GM18868 (cell line): Measurements from ENCODE around the gene ABLIM2.

Experiments used
- ATAC-seq: cut with Tn5 transposase; IDR thresholded peaks from one replicate; pipeline ENCODE4 v1.9.1; 2021; ENCODE audit warnings: mild to moderate bottlenecking, moderate library complexity; ENCODE audit not compliant: unreplicated experiment

ABLIM2 gene

GRCh38 chr4:8158710-8159536, at the start of gene ABLIM2:
TSS of gene ABLIM2 (minus strand) at chr4:8158813. CDS start at chr4:8158689, 124 bp downstream.
- ATAC-seq = peak; percentile 97

- no peak for ATAC-seq
Measured at GRCh38 chr4:8207314-8207713, 48.7 kb upstream of the ABLIM2 start.

GRCh38 chr4:8205749-8206611, 47.4 kb upstream of the ABLIM2 start:
- peak; percentile 30 for ATAC-seq

DNA sequence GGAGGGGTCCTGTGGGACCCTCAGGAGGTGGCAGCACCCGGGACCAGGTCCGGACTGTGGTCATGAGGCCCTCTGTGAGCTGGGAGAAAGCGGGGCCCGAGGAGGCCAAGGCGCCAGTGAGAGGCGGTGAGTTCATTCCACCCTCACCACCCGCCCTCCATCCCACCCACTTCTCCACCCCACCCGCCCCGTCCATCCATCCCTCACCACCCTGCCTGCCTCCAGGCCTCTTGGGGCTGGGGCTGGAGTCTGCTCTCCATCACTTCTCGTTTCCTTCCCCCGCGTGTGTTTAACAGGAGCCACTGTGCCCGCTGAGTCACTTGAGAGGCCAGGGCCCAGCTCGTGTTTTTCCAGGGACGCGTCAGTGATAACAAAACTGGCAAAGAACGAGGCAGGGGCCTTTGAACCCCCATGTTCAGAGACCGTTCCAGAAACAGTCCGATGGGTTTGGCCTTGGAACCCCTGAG, 46.7 kb upstream of the ABLIM2 start:
- no peak for ATAC-seq

DNA sequence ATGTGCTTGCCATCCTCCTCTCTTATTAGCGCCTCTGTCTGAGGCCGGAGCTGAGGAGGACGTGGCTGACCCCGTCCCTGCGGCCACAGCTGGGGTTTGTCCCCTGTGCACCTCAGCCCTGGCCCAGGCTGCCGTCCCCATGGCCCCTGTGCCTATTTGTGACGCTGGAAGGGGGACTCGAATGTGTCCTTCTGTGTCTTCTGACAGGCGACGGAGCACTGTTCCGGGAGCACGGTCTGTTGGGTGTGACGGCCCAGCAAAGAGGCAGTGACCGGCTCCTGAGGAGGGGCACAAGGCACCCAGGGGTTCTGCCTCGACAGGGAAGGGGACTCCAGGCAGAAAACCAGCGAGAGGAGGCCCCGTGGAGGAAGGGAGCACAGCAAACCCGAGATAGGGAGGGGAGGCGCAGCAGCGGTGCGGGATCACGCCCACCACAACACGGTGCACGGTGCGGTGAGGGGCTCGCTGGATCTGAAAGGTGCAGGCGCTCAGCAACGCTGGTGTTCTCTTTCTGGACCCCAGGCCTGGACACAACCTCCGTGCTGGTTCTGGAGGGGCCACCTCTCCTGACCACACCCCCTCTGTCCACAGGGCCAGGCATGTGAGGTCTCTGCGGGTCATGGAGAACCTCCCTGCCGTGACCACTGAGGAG, 46.1 kb upstream of the ABLIM2 start:
- no peak for ATAC-seq

DNA sequence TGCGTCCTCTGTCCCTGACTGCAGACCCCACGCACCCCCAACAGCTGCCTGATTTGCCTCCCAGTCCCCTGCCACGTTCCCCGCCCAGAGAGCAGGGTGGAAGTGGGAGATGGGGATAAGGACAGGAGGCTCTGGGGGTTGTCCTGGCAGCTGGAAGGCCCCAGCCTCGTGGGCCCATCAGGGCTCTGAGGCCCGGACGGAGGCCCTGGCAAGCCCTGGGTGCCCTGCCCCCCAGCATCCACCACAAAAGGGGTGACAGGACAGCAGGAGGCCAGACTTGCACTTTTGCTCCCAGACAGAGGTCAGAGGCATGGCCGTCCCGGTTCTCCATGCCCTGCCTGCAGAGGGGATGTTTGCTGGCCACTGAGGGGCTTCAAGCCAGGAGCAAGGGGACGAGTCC, 45.2 kb upstream of the ABLIM2 start:
- ATAC-seq = no peak

- no peak for ATAC-seq
Measured at GRCh38 chr4:8203052-8203401, 44.4 kb upstream of the ABLIM2 start.

DNA sequence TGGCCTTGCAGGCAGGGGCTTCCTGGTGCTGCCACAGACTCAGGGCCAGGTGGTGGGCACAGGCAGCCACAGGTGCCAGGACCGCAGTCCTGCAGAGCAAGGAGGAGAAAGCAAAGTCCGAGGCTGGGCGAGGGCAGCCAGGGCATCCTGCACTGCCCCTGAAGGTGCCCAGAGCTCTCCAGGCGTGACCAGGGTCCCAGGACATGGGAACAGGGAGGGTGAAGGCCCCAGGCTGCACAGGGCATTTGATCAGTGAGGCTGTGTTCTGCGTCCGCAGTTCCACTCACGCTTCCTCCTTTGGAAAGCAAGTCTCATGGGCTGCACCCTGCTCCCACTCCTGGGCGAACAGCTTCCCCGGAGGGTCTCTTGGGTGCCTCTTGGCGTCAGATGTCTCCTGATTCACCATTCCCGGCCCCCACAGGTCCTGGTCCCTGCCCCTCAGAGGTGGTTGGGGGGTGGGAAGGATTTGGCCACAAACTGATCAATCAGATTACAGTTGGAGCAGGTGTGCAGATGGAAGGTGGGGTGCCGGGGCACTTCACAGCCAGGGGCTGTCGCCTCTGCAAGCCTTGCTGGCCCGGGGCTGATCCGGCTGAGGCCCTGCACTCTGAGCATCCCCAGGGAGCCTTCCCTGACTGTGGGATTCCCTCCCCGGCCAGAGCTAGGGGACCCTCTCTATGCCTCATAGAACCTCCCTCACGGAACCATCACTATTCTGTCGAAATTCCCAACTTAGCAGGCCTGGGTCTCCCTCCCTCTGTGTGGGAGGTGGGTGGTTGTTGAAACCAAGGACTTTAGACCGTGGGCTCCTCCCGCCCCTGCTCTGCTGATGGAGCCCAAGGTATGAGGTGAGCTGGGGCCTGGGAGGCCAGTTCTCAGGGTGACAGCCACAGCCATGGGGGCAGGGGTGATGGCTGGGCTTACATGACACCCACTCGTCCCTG, 43.8 kb upstream of the ABLIM2 start:
- no peak for ATAC-seq

- ATAC-seq = peak; percentile 65
Measured at GRCh38 chr4:8201321-8201781, 42.7 kb upstream of the ABLIM2 start.

DNA sequence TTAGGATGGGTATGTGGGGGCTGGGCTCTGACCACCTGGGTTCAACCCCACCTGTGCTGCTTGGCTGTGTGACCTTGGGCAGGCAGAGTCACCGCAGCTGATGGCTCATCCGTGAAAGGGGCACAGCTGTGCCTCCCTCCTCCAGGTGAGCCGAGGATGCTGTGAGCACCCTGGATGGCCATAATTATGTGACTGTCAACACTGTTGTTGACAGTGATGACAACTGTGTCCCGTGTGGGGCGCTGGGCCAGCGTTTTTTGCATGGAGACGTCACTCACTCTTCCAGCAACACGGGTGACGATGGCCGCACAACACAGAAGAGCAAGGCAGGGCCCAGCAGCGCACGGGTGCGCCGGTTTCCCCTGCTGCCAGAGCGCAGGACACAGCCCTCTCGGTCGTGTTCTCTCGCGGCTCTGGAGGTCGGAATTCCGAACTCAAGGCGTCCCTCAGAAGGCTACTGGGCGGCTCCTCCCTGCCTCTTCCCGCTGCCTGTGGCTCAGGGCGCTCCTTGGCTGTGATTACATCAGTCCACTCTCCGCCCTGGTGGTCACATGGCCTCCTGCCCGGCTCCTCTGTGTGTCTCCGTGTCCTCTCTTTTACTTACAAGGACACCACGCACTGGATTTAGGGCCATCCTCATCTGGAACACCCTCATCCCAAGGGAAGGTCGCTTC, 41.8 kb upstream of the ABLIM2 start:
- ATAC-seq = no peak

DNA sequence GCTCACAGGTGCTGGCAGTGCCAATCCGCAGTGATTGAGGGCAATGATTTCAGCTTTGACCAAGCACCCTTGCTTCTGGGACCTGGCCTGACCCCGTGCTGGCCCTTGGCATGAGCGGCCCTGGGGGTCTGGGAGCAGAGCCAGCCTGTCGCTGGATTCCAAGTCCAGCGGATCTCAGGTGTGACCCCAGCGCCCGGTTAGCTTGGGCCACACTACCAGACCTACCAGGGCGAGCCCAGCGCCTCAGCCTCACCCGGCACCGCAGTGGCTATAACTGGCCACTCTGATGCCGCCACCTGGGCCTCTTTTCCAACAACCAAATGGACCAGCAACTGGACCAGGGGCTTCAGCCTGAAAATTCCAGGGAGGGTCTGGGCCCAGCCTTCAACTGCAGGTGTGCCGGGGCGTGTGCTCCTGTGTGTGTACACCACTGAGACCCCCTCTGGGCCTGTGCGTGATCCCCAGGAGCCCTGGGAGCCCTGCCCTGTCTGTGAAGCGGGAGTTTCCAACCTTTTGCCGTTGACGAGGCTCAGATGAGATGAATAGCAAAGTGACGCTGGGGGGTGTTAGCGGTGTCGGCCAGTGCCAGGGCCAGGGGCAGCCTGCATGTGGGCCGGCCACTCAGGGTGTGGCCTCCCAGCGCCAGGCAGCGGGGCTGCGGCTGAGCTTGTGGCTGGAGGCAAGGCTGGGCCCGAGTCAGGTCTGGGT, 41.1 kb upstream of the ABLIM2 start:
- no peak for ATAC-seq

DNA sequence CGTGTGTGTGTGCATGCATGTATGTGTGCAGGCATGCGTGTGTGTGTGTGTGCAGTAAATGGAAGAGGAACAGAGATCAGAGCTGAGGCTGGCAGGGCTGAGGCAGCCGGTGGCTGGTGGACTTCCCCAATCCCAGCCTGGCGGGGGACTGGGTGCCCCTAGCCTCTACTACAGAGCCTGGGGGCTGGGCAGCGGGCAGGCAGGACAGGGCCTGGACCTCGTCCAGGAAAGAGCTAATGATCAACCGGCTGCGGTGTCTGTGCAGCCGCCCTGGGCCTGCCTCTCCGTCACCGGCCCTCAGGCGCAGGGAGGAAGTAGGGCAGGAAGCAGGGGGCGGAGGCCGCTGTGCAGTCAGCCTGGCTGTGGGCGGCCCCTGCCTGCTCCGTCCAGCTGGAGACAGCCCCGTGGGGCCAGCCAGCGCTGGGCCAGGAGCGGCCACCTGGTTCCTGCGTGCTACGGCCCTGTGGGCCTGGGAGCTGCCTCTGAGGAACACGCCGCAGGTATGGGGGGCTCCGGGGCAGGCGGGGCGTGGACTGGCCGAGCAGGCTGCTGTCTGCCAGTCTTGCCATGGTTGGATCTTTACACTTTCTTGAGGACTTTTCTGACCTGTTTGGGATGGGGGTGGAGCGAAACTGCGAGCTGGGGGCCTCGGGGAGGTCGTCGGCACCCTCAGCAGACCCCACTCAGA, 40.4 kb upstream of the ABLIM2 start, which contains the start of gene SH3TC1:
Gene SH3TC1, plus strand, starts transcription at position 385 of the 688 bp plus-strand sequence. CDS start 5,905 bp downstream, outside the sequence.
- ATAC-seq = peak; percentile 62

- ATAC-seq = peak; percentile 0
Measured at GRCh38 chr4:8198206-8198905, 39.7 kb upstream of the ABLIM2 start.

GRCh38 chr4:8197521-8197920, 38.9 kb upstream of the ABLIM2 start:
- no peak for ATAC-seq

- no peak for ATAC-seq
Measured at GRCh38 chr4:8195841-8196458, 37.3 kb upstream of the ABLIM2 start.

GRCh38 chr4:8195431-8195830, 36.8 kb upstream of the ABLIM2 start:
- no peak for ATAC-seq
